GM18526 (cell line): ENCODE results near the gene RPL22.

Experiments
- POLR2A ChIP-seq: IDR thresholded peaks from 3 replicates; pipeline ENCODE4 v1.6.1; 2011; ENCODE audit not compliant: insufficient read length; ENCODE audit errors: extremely low read depth

The RPL22 gene

GRCh38 chr1:6172549-6172948 lies 26.8 kb downstream of the RPL22 start:
- TF ChIP-seq POLR2A, result no peak

GRCh38 chr1:6171548-6172124 lies 27.8 kb downstream of the RPL22 start:
- TF ChIP-seq POLR2A, result no peak

DNA sequence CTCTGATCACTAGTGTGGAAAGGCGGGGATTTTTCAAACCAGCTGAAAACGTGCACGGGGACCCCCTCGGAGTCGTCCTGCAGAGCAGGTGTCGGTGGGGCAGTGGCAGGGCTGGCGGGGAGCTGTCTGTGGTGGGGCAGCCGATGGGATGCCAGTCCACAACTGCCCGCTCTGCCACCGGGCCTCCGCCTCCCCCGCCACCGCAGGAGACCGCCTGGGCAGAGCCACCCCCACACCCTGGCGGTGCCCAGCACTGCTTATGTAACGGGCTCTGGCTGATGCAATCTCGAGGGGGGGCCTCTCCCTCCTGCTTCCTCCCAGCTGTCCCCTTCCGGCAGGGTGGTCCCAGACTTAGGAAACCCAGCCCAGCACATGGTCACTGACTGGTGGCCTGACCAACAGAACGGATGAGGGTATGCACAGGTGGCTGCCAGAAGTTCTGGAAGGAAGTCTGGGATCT lies 28.6 kb downstream of the RPL22 start:
- no peak for TF ChIP-seq POLR2A

DNA sequence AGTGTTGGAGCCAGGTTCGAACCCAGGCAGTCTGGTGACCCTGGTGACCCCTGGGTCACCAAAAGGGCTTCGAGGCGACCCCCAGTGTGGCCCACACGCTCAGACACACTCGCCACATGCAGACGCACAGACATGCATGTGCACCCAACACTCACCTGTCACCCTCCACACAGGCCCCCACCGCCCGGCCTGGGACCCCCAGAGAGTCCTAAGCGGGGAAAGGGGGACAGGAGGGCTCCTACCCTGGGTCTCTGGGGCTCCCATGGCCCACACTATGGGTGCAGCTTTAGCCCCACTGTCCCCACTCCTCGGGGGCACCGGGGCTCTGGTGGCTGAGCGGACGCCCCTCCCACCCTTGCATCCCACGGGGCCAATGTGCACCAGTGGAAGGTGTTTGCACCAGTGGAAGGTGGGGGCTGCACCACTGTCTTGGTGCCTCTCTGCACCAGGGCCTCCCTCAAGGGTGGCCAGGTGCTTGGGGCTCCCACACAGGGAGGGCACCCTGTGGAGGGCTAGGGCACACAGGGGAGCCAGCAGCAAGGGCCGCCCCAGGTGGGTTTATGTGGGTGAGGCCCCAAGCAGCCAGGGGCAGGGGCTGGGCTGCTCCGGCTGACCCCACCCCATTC lies 29.2 kb downstream of the RPL22 start:
- no peak for TF ChIP-seq POLR2A

GRCh38 chr1:6168947-6169586 lies 30.3 kb downstream of the RPL22 start:
- no peak for TF ChIP-seq POLR2A

DNA sequence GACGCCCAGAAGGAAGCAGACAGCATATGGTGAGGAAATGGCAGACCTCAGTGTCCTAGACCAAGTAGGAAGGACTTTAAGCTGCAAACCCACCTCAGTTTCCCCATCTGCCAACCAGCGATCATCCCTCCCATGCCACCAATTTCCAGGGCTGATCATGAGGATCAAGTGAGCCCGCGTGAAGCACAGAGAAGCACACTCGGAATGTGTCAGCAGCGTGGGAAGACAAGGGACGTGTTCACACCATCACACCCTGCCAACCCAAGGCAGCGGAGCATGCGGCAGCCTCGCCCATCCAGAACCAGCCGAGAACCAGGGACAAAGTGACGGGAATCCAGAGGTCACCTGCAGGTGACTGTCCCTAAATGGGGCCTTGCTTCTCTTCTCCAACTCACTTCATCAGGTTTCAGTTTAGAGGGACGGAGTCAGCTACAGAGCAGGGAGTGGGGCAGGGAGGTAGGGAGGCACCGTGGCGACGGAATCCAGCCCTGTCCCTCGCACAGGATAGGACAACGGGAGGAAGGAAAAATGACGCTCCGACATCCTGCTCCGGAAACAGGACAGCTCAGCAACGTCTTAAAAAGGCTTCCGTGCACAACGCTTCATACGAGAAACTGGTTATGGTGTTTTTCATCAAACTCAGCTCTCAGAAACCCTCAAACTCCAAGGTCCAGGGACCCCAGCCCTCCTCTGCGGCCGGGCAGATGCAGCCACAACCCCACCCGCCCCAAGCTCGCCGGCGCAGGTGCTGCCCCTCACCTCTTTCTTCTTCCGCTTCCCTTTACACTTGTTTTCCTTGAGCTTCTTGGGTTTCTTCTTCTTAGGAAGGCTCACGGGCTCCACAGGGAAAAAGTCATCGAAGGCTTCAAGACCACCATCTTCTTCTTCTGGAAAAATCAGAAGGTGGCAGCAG lies 31.7 kb downstream of the RPL22 start:
- TF ChIP-seq POLR2A, result no peak

DNA sequence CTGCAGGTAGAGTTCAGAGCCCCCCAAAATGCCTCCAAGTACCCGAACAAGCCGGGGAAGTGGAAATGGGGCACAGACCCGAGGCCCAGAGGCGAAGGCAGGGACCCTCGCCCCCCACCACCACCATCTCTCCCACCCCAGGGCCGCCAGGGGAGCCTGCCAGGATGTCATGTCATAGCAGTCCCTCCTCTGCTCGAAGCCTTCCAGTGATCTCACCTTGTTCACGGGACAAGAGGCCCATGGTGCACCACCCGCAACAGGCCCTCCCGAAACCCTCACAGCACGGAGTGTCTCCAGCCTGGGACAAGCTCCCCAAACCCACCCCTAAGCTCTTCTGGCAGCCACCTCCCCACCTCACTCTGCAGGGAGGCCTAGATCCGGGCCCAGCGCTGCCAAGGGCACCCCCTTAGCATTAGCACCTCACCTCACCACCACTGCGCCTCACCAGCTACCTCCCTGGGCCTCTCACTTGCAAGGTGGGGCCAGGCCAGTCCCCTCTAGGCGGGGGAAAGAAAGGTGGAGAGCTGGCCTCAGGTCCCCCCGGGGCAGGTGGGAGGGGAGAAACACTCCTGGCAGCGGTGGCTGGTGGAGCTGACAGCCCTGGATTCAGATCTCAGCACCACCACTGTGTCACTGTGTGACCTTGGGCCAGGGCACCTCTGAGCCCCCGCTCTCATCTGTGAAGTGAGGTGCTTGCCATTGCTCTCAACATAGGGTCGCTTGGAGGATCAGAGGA lies 32.6 kb downstream of the RPL22 start:
- TF ChIP-seq POLR2A, result no peak

GRCh38 chr1:6166221-6166620 lies 33.2 kb downstream of the RPL22 start:
- no peak for TF ChIP-seq POLR2A

DNA sequence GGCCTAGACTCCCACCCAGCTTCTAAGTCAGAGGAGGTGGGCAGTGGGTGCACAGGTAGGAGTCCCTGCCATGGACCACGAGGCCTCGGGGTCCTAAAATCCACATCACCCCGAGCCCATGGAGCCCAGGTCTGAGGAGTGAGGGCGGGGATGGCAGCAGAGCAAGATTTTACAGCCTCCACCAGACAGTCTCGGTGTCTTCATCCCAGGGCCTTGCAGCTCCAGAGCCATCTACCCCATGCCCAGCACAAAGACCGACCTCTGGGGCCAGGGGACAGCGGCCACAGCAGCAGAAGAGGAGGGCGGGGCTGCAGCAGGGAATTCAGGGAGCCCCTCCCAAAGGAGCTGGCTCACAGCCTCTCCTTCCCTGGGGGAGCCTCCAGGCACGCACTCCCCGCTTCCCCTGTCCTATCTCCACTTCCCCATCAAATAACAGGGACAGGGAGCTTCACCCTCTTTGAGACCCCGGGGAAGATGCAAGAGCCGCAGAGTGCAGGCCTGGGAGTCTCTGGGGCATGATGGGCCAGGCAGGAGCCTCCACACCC lies 33.9 kb downstream of the RPL22 start:
- no peak for TF ChIP-seq POLR2A

DNA sequence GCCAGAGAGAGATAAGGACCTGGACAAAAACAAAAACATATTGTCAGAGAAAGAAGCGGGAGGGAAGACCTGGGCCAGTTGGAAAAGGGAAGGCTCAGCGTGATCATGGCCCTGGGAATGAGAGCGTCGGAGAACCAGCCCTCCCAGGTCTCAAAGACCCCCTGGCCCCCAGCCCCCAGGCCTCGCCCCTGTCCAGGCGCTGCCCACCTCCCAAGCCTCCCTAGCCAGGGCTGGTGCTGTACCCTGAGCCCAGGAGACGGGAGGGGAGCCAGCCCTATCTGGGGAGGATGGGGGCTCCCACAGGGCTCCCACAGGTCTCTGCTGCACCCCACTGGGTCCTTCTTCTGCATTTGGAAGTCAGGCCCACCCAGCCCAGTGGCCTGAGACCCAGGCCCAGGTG lies 34.4 kb downstream of the RPL22 start:
- no peak for TF ChIP-seq POLR2A

- no peak for TF ChIP-seq POLR2A
Observed at GRCh38 chr1:6163973-6164617, 35.3 kb downstream of the RPL22 start.

- TF ChIP-seq POLR2A, result no peak
Observed at GRCh38 chr1:6163191-6163972, 36.0 kb downstream of the RPL22 start.

DNA sequence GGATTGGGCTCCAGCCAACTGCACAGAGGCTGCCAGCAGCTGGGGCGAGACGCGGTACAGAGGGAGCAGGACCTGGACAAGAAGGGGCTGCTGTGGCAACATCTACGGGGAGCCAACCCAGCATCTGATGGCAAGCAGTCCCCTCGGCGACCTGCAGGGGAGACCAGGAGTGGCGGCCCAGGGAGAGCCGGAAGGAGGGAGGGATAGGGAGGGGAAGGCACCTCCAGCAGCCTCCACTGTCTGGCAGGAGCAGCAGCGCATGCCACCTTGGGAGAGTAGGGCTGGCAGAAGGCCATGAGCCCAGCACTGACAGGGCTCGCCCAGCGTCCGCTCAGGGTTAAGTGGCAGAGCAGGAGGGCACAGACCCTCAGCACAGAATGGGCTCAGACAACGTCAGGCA lies 36.6 kb downstream of the RPL22 start:
- TF ChIP-seq POLR2A, result no peak

- no peak for TF ChIP-seq POLR2A
Observed at GRCh38 chr1:6162341-6162740, 37.1 kb downstream of the RPL22 start.

- no peak for TF ChIP-seq POLR2A
Observed at GRCh38 chr1:6158181-6158580, 41.2 kb downstream of the RPL22 start.
